Activated CD8-positive, alpha-beta memory T cell treated with anti-CD3 and anti-CD28 coated beads, Interleukin-2, amount 10 ng/mL, durations not matched to agents 7 days and 5 days (primary cell): Measurements from ENCODE around the gene MEX3C. TPM values are rescaled to one million over a fixed set of nuclear protein-coding genes. Genes with fewer than 3 reads are reported as not detected.
A peak's percentile ranks its signal among the peaks of the same experiment; 100 is the strongest.

Experiments used
- ATAC-seq: fragments of 150-1000 bp; cut with Tn5 transposase; one replicate; pipeline ENCODE4 v1.10.0; 2021; ENCODE audit warnings: moderate library complexity
- CTCF ChIA-PET: fragments of 350-600 bp; sonication (Branson Sonifier 250); formaldehyde crosslinking; loops from one replicate; lab custom pipeline; 2021; ENCODE audit warnings: antibody characterized with exemption; lab: Charles Lee
- DNase-seq: peaks from one replicate; pipeline ENCODE4 v3.0.0-alpha.2; 2020
- H3K27ac Mint-ChIP-seq: one replicate; pipeline ENCODE4 v1.8.0; 2021; ENCODE audit warnings: mild to moderate bottlenecking, mixed read lengths
- H3K27me3 Mint-ChIP-seq: one replicate; pipeline ENCODE4 v1.8.0; 2021; ENCODE audit warnings: mixed read lengths
- H3K36me3 Mint-ChIP-seq: one replicate; pipeline ENCODE4 v1.8.0; 2021; ENCODE audit warnings: mild to moderate bottlenecking, mixed read lengths
- H3K4me1 Mint-ChIP-seq: one replicate; pipeline ENCODE4 v1.8.0; 2021; ENCODE audit warnings: mixed read lengths
- H3K4me3 Mint-ChIP-seq: one replicate; pipeline ENCODE4 v1.8.0; 2021; ENCODE audit warnings: mild to moderate bottlenecking, moderate library complexity, mixed read lengths
- H3K9me3 Mint-ChIP-seq: one replicate; pipeline ENCODE4 v1.8.0; 2022; ENCODE audit warnings: low read depth, mixed read lengths
- total RNA-seq, 2 experiments: library from RNA; stranded (reverse); gene quantifications; one replicate each; pipeline ENCODE4 v1.2.3, GENCODE V29; 2021

MEX3C gene
- total RNA-seq, 2 experiments from 2014 or later: 48.4 to 59.8 TPM

DNA sequence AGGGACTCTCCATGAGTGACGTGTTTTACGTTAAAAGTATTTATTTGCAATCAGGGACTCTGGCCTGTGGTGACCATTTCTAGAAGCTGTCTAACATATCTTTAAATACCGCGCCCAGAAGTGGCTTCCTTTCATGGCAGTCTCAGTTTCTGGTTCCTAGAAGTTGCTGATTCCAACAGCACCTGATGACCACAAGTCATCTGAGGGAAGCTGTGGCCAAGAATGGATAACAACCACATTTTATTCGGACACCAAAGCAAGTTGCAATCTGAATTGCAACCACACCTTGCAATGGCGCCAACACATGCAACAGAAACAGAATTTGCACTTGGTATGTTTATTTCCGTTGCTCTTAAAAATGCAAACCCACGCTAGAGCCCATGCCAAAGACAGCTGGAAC is 33.1 kb downstream of the MEX3C start:
- no peaks in the 10 kb centered on the region for H3K27me3 Mint-ChIP-seq
- ATAC-seq (no peak), DNase-seq (no peak)
- peaks cover 55% of the 10 kb centered on the region for H3K4me1 Mint-ChIP-seq
- H3K27ac Mint-ChIP-seq: no peak overlapping the region
- H3K36me3 Mint-ChIP-seq: peaks cover 1% of the 10 kb centered on the region
- H3K9me3 Mint-ChIP-seq: no peaks in the 10 kb centered on the region
- CTCF ChIA-PET: interaction anchor here (1.3 kb wide), 1 partner anchor 9 kb away, joined by 5 read pairs; no protein-coding TSS in a partner anchor
- H3K4me3 Mint-ChIP-seq: no peak overlapping the region

DNA sequence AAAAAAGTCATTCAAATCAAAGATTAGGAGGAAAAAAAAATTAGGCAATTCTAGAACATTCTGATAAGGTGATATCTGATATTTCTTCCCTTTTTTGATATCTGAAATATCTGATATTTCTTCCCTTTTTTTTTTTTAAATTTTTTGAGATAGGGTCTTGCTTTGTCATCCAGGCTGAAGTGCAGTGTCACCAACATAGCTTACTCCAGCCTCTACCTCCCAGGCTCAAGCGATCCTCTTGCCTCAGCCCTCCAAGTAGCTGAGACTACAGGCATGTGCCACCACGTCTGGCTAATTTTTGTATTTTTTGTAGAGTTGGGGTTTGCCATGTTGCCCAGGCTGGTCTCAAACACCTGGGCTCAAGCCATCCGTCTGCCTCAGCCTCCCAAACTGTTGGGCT is 33.9 kb downstream of the MEX3C start:
- CTCF ChIA-PET: interaction anchor here (0.6 kb wide), 2 partner anchors 11 to 328 kb away, joined by 3 to 4 read pairs; no protein-coding TSS in a partner anchor
- peaks cover 1% of the 10 kb centered on the region for H3K36me3 Mint-ChIP-seq
- ATAC-seq (no peak), DNase-seq (no peak)
- H3K27me3 Mint-ChIP-seq: no peaks in the 10 kb centered on the region
- H3K27ac Mint-ChIP-seq: peak overlapping the region; percentile 3
- H3K9me3 Mint-ChIP-seq: no peaks in the 10 kb centered on the region
- H3K4me3 Mint-ChIP-seq: no peak overlapping the region
- H3K4me1 Mint-ChIP-seq: peaks cover 47% of the 10 kb centered on the region

DNA sequence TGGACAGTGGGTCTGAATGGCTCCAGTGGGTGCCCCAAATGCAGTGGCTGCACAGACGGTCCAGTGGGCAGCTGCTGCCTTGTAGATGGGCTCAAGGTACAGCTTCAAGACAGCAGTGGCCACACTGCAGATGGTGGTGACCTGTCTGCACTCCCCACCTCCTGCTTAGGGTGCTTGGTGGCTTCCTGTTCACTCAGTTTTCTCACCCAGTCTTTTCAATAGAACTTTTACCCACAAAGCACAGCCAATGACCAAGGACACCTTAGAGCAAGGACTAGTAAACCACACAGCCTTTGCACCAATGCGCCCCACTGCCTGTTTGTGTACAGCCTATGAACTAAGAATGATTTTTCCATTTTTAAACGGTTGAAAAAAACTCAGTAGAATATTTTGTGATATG is 34.9 kb downstream of the MEX3C start:
- H3K27ac Mint-ChIP-seq: peak overlapping the region; percentile 22
- H3K4me3 Mint-ChIP-seq: no peak overlapping the region
- ATAC-seq (peak; percentile 78), DNase-seq (peak; percentile 59)
- CTCF ChIA-PET: interaction anchor here (0.7 to 1.3 kb wide), 3 partner anchors 8 to 22 kb away, joined by 3 to 4 read pairs (median 3); no protein-coding TSS in a partner anchor
- no peaks in the 10 kb centered on the region for H3K9me3 Mint-ChIP-seq
- H3K4me1 Mint-ChIP-seq: peaks cover 39% of the 10 kb centered on the region
- peaks cover 1% of the 10 kb centered on the region for H3K36me3 Mint-ChIP-seq
- H3K27me3 Mint-ChIP-seq: no peaks in the 10 kb centered on the region

DNA sequence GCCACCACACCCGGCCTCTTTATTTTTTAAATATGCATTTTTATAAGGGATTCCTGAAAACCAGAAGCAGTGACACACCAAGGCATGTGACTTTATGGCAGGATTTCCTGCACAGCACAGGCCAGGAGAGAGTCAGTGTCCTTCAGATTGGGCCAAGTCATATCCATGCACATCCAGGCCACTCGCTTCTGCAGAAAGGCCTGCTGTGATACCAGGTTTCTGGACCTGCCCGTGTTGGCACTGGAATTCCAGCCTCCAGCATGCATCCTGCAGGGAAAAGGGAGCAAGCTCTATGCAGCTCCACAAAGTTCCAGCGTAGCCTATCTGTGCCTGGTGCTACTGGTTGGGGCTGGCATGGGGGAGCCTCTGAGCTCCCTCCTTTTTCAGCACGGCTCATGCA is 36.8 kb downstream of the MEX3C start:
- Mint-ChIP-seq H3K4me3 (no peak overlapping the region), H3K36me3 (no peaks in the 10 kb centered on the region), H3K4me1 (peaks cover 39% of the 10 kb centered on the region), H3K27ac (no peak overlapping the region), H3K27me3 (no peaks in the 10 kb centered on the region), H3K9me3 (no peaks in the 10 kb centered on the region)
- CTCF ChIA-PET: no interaction called here
- DNase-seq: no peak
- ATAC-seq: no peak

DNA sequence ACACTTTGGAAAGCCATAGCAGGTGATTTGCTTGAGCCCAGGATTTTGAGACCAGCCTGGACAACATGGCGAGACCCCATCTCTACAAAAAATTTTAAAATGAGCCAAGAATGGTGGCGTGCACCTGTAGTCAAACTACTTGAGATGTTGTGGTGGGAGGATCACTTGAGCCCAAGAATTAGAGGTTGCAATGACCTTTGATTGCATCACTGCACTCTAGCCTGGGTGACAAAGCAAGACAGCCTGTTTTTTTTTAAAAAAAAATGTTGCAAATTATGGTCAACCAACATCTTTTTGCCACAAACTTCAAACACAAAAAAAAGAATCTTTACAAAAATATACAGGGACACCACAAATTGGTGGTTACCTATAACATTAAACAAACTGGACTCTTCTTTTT is 40.3 kb downstream of the MEX3C start:
- DNase-seq (no peak), ATAC-seq (no peak)
- Mint-ChIP-seq H3K9me3 (no peaks in the 10 kb centered on the region), H3K36me3 (no peaks in the 10 kb centered on the region), H3K4me1 (peaks cover 31% of the 10 kb centered on the region), H3K27ac (no peak overlapping the region), H3K4me3 (no peak overlapping the region), H3K27me3 (no peaks in the 10 kb centered on the region)
- CTCF ChIA-PET: interaction anchor here (1.3 kb wide), 1 partner anchor 20 kb away, joined by 3 read pairs; no protein-coding TSS in a partner anchor

DNA sequence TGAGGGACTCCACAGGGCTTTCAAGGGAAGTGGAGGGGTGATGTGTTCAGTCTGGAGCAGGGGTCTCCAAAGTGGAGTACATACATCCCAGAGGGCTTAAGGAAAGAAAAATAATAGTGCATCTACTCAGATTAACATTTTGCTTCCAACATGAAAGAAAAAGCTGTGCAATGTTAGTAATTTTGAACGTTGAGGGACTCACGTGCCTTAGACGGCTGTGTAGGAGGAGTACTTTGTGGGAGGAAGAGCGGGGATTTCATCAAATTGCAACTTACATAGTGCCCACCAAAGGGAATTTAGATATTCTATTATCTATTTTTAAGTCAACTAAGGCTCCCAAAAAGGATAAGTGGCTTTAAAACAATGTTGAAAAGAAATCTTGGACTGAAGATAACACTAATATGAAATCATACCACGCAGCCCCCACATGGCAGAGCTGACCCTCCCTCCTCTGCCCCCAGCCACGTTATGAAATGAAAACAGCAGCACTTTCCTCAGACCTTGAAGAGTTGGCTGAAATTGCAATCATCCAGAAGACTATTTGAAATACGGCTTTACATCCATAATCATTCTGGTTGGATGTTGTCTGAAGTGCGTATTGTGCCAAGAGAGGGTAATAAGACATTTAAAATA is 42.9 kb downstream of the MEX3C start:
- ATAC-seq (no peak), DNase-seq (no peak)
- CTCF ChIA-PET: interaction anchor here (1.0 to 3.5 kb wide), 5 partner anchors 8 to 41 kb away, joined by 4 to 17 read pairs (median 5); no protein-coding TSS in a partner anchor
- no peaks in the 10 kb centered on the region for H3K9me3 Mint-ChIP-seq
- H3K36me3 Mint-ChIP-seq: peaks cover 3% of the 10 kb centered on the region
- peak overlapping the region; percentile 71 for H3K4me3 Mint-ChIP-seq
- H3K27ac Mint-ChIP-seq: peak overlapping the region; percentile 92
- H3K4me1 Mint-ChIP-seq: peaks cover 35% of the 10 kb centered on the region
- no peaks in the 10 kb centered on the region for H3K27me3 Mint-ChIP-seq

DNA sequence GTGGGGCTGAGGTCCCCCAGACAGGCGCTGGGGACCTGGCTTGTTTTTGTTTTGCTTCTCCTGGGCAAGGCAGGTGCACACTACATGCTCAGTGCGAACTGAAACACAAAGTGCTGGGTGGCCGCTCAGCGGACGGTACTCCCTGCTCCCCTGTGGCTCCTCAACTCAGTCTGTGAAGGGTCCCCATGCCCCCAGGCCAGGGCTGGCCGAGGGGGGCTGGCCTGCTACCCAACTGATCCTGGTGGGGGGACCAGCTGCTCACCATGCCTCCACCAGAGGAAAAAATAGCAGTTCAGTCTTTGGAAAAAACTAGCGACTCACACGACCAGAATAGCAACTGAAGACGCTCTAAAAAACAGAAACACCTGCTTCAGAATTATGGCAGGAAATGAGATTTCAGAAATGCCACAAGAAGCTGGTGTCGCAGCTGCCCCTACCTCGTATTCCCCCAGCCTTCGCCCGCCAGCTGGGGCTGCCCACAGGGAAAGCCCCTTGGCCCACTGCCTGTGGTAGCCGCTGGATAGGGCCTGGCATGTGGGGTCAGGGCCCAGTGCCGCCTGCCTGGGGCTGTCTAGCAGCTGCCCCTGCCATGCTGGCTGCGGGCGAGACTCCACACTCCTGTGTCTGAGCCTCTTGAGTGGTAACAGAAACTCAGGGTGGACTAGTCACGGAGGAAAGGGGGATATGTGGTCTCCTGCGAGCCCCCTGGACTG is 43.7 kb downstream of the MEX3C start:
- Mint-ChIP-seq H3K4me1 (peaks cover 35% of the 10 kb centered on the region), H3K9me3 (no peaks in the 10 kb centered on the region), H3K4me3 (peak overlapping the region; percentile 71), H3K27me3 (no peaks in the 10 kb centered on the region), H3K27ac (peak overlapping the region; percentile 92), H3K36me3 (peaks cover 3% of the 10 kb centered on the region)
- CTCF ChIA-PET: interaction anchor here (1.0 to 3.5 kb wide), 4 partner anchors 9 to 42 kb away, joined by 4 to 17 read pairs (median 4); no protein-coding TSS in a partner anchor
- ATAC-seq (peak; percentile 73), DNase-seq (peak; percentile 61)

DNA sequence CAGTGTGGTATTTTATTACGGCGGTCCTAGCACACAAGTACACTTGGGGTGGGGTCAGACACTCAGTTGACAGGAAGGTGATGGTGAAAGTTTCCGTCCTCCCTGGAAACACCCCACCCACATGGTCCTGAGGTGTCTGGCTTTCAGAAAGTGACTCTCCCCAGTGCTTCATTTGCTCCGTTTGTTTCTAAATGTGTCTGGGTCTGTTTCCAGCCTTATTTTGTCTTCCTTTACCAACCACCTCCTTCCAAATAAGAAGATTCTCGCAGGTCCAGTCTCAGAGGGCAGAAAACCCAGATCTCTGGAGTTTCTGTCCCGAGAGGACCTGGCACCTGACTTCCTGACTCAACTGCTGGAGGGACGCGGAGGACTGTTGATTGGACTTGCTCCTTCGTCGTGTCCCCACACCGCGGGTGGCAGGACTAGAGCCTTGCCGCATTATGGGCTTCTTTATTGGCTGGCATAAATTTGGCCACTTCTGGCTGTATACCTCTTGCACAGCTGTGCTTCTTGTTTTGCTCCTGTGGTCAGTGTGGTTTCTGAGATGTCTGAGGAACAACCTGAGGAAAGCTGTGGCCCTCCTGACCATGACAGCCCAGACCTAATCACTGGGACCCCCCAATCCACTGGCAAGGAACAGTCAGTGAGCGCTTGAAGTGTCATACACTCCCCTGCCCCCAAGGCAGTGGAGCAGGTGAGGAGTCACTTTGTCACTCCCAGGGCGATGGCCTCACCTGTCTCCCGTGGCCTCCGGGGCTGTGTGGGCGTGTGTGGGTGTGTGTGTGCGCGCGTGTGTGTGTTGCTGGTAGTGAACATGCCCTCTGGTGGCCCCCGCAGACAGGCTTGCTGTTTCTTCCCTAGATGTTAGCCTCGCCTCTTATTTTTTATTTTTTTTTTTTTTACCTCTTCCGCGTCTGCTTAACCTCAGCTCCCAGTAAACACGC is 45.6 kb downstream of the MEX3C start:
- Mint-ChIP-seq H3K4me3 (peak overlapping the region; percentile 49), H3K27ac (peak overlapping the region; percentile 73), H3K4me1 (peaks cover 35% of the 10 kb centered on the region), H3K9me3 (no peaks in the 10 kb centered on the region), H3K36me3 (peaks cover 3% of the 10 kb centered on the region), H3K27me3 (peaks cover 3% of the 10 kb centered on the region)
- DNase-seq (peak; percentile 74), ATAC-seq (peak; percentile 56)
- CTCF ChIA-PET: interaction anchor here (0.7 to 3.5 kb wide), 8 partner anchors 11 to 1450 kb away, joined by 3 to 17 read pairs (median 4); partner anchors contain the start of gene MEX3C

DNA sequence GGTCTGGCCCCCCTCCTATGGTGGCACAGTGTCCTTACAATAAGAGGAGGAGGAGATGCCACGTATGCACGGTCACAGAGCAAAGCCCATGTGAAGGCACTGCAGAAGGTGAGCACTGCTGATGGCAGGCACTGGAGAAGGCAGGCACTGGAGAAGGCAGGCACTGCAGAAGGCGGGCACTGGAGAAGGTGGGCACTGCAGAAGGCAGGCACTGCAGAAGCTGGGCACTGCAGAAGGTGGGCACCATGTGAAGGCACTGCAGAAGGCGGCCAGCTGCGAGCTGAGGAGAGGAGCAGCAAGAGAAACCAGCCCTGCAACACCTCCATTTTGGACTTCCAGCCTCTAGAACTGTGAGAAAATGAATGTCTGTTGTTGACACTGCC is 46.3 kb downstream of the MEX3C start:
- no peak for DNase-seq
- H3K27me3 Mint-ChIP-seq: peaks cover 3% of the 10 kb centered on the region
- ATAC-seq: no peak
- CTCF ChIA-PET: no interaction called here
- H3K27ac Mint-ChIP-seq: peak overlapping the region; percentile 73
- peaks cover 3% of the 10 kb centered on the region for H3K36me3 Mint-ChIP-seq
- no peak overlapping the region for H3K4me3 Mint-ChIP-seq
- H3K4me1 Mint-ChIP-seq: peaks cover 35% of the 10 kb centered on the region
- H3K9me3 Mint-ChIP-seq: no peaks in the 10 kb centered on the region

DNA sequence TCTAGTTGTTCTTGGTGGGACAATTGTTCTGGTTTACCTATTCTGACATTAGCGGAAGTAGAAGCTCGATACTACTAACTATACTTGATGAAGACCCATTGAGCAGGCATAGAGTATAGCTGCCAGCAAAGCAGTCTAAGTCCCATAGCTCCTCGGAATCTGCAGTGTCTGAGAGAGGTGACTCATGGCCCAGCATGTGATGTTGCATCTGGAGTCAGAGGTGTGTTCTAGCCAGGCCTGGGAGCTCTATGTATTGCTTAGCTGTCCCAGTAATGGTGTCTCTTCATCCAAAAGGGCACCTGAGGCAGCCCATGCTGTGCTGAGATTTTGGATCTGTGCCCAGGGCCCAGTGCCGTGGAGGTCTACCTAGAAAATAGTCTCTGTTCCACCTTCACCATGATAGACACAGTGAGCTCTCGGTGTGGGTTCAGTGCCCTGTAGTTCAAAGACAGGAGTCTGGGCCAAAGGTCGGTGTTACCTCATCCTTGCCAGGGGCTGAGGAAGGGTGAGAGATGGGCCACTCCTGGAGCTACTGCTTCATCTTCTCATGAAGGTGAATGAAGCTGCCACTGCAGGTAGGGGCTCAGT is 47.3 kb downstream of the MEX3C start:
- CTCF ChIA-PET: interaction anchor here (1.8 kb wide), 1 partner anchor 40 kb away, joined by 4 read pairs; no protein-coding TSS in a partner anchor
- Mint-ChIP-seq H3K27me3 (peaks cover 3% of the 10 kb centered on the region), H3K9me3 (no peaks in the 10 kb centered on the region), H3K36me3 (peaks cover 3% of the 10 kb centered on the region), H3K4me1 (peaks cover 35% of the 10 kb centered on the region), H3K4me3 (no peak overlapping the region), H3K27ac (no peak overlapping the region)
- ATAC-seq: no peak
- DNase-seq: no peak

DNA sequence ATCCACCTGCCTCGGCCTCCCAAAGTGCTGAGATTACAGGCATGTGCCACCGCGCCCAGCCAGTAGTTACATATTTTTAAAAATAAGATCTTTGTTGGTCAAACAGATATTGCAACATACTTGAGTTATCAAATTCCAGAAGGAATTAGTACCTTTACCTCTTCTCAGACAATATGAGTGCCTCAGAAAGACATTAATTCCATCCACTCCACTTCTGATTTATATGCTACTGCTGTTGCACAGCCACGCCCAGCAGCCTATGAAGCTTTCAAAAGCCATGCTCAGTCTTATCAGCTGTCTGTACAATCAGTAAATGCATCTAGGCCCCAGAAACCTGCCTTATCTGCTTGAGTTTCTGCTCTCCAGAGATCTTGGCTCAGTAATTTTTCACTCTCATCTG is 47.8 kb downstream of the MEX3C start:
- CTCF ChIA-PET: interaction anchor here (1.8 kb wide), 1 partner anchor 40 kb away, joined by 4 read pairs; no protein-coding TSS in a partner anchor
- no peak overlapping the region for H3K27ac Mint-ChIP-seq

DNA sequence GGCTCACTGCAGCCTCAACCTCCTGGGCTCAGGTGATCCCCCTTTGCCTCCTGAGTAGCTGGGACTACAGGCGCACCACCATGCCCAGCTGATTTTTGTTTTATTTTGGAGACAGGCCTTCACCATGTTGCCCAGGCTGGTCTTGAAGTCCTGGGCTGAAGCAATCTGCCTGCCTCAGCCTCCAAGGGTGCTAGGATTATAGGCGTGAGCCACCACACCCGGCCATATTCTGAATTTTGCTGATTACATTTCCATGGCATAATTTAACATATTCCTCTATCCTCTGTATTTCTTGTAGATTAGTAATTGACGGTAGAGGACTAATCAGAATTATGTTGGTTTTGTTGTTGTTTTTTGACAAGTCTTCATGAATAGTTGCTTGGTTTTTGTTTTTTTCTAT is 50.6 kb downstream of the MEX3C start:
- no peak overlapping the region for H3K4me3 Mint-ChIP-seq
- no peak for ATAC-seq
- CTCF ChIA-PET: interaction anchor here (0.7 kb wide), 1 partner anchor 66 kb away, joined by 4 read pairs; no protein-coding TSS in a partner anchor

More for the DNA sequence above, 47.8 kb downstream of the MEX3C start:
- ATAC-seq: no peak
- Mint-ChIP-seq H3K27me3 (peaks cover 3% of the 10 kb centered on the region), H3K36me3 (peaks cover 3% of the 10 kb centered on the region), H3K9me3 (no peaks in the 10 kb centered on the region), H3K4me1 (peaks cover 34% of the 10 kb centered on the region), H3K4me3 (no peak overlapping the region)
- DNase-seq: no peak

More for the DNA sequence above, 50.6 kb downstream of the MEX3C start:
- Mint-ChIP-seq H3K27me3 (peaks cover 5% of the 10 kb centered on the region), H3K36me3 (peaks cover 3% of the 10 kb centered on the region), H3K27ac (no peak overlapping the region), H3K4me1 (peaks cover 10% of the 10 kb centered on the region), H3K9me3 (no peaks in the 10 kb centered on the region)
- no peak for DNase-seq
